NCI-H1105 treated with DMSO at 0.1 percent for 48 hours (cell line): ENCODE data around the gene ZC3HAV1L.
"Not testable (repeated sequence)": the region's sequence is repeated elsewhere in the genome, so short reads cannot be mapped to it uniquely, and the experiment has no call there.

Source experiments
- DNase-seq: peaks from one replicate; lab custom pipeline; 2025; lab: John Stamatoyannopoulos, UW

ZC3HAV1L gene

DNA sequence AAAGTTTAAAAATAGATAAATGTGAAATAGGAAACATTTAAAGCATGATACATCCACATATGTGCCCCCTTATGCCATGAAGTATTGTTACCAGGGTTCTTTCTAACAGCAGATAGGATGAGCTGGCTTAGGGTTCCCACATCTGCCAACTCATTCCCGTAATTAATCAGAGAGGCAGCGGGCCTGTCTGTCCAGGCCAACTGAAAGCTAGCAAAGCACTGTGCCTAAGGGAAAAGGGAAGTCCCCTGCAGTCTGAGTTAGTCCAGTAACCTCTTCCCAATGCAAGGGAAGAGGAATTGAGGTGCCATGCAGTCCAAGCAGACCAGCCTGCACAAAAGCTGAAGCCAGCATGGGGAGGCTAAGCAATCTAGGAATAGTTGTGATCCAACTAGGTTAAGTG is 18.3 kb upstream of the ZC3HAV1L start:
- no peak for DNase-seq

DNA sequence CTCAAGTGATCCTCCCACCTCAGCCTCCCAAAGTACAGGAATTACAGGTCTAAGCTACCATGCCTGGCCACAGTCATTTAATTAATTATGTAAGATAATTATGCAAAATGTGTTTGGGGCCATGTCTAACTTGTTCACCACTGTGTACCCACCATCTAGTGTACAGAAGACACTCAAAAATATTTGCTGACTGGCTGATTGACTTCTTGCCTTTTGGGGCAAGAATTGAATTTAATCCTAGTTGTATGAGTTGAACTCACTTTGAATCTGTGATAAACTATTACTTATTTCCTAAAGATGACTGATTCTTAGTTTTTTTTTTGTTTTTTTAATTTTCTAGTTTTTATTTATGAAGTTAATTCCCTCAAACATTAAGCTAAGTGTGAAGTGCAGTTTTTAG is 15.8 kb upstream of the ZC3HAV1L start:
- DNase-seq, result no peak

DNA sequence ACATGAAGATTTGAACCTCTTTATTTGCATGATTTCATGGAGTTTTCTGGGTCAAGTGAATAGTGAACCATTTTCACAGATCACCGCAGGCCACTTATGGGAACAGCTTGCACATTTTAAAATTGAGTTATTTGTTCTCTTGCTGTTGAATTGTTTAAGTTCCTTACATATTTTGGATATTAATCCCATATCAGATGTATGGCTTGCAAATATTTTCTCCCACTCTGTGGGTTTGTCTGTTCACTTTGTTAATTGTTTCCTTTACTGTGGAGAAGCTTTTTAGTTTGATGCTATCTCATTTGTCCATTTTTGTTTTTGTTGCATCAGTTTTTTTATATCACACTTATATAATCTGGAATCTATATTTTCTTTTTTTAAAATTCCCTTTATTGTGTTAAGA is 14.1 kb upstream of the ZC3HAV1L start:
- DNase-seq, result no peak

DNA sequence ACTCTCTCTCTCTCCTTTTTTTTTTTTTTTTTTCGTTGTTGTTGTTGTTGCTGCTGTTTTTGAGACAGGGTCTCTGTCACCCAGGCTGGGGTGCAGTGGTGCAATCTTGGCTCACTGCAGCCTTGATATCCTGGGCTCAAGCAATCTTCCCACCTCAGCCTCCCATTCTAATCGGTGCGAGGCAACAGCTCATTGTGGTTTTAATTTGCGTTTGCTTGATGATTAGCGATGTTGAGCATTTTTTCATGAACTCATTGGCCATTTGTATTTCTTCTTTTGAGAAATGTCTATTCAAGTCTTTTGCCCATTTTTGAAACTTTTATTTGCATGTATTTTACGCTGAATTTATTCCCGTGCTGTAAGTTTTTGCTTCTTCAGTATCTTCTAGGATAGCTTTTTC is 13.3 kb upstream of the ZC3HAV1L start:
- DNase-seq, result no peak

DNA sequence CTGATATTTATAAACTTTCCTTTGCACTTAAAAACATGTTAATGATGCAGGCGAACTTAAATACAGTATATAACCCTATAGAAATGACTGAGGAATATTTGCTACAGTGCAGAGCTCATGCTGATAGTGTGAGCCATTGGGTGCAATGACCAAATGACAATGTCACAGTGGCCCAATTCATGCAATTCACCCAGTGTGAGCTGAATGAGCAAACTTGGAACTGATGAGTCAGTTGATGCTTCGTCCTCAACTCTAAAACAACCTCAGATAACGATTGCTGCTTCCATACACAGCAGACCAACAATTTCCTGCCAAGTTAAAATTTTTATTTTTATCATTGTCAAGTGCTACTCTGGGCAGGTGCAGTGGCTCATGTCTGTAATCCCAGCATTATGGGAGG is 12.1 kb upstream of the ZC3HAV1L start:
- DNase-seq, result no peak

DNA sequence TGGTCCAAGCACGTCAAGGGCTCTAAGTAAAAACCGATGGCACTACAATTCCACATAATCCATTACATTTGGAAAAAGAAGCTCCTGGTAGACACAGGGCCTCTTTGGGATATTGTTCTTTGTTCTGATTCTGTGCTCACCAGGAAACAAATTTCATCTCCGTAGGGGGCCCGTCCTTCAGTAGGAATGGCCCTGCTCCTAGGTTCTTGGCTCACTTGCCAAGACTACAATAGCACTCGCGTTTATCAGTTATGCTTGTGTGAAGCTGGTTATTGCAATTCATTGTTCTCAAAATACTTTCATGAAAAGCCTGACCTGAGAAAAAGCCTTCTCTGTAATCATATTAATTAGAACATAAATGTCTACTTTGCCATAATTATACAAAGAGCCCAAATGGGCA is 10.3 kb upstream of the ZC3HAV1L start:
- DNase-seq, result peak; percentile 95

DNA sequence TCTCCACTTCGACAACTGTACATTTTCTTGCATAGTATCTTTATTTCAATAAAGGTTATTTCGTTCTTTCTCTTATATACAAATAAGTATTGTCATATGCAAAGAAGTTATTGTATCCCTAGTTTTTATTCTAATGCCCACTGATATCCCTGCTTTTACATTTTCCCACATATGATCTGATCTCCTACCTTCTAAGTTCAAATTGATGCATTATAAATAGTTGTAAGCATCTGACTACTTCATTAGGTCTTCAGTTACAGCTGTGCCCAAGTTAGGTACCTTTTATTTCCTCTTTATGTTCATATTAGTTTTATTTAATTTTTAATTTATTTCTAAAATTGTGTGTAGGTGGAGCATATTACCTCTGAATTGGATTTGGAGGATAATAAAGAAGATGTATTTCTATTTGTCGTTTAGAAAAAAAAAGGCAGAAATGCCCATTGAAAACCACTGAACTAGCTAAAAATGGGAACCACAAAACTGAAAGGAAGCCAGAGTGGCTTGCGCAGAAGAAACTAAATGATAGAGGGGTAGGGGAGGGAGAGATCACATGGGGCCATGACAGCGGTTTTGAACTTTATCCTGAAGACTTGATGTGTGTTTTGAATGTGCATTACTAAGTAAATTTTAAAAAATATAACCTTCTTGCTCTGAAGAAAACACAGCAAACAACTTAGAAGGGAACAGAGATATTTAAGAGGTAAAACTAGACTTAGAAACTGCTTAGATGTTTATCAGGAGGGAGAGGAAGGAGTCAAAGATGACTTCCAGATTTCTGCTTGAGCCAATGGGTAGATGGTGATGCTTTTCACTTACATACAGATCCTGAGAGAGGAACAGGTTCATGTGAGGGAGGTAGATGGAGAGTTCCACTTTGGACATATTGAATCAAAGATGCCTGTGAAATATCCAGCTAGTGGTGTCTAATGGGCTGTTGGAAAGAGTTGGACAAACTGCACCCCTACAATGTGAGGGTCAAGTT is 9.3 kb upstream of the ZC3HAV1L start:
- DNase-seq, result no peak

DNA sequence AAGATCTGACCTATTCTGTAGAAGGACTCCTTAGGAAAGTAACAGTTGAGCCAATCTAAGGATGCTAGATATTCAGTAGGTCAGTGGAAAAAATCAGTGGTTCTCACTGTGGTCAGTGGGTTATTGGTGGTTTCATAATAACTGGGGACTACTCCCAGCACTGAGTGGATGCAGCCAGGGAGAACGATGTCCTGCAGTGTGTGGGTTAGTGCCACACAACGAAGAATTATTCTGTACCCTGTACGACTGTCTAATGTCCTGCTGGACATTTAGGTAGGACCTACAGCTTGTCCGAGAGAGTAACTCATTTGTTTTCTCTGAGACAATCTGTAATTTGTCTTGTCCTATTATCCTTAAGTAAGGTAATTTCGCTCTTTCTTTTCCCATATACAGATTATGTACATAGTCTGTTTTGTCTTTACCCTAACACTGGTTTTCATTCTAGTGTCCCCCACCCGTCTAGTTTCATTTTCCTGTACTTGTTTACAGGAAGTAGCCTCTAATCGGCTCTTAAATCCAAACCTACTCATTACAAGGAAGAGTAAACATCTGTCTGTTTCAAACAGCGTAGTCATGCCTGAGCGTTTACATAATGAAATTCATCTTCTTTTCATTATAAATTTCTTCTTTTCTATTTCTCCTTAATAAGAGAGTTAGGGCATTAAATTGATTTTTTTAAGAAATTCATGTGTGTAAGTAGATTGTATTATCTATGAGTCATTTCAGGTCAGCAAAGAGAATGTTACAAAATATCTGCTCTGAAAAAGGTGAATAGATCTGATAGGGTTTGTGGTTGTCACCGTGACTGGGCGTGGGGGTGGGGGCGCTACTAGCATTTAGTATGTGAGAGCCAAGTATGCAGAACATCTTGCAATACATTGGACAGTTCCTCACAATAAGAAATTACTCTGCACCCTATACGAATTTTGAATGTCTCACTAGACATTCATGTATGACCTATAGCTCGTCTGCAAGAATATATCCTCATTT is 8.3 kb upstream of the ZC3HAV1L start:
- DNase-seq, result peak; percentile 25

DNA sequence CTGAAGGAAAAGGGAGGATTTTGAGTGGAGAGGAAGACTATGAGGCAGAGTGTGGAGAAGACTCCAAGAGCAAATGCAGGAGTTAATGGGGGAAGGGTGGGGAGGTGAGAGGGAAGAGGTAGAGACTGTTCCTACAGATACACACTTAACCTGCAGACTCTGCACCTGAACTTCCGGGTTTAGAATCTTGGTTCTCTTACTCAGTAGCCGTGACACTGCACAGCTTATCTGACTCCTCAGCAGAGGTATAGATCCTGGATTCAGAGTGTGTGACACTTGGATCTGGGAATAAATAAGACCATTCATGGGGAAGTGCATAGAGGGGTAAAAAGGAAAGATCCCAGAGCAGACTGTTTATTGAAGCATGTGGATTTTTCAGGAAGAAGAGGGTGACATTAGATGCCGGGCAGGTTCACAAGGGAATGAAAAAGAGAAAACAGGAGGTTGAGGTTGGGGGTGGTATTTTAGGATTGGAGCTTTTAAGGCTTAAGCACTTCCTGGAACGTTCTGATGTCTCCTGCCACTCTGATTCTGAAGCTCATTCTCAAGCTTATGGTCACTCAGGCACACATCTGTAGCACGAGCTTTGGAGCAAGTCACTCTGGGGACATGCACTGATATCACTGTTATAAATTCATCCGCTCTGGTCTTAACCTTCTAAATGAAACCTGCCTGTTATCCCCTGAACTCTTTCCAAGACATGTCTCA is 5.7 kb upstream of the ZC3HAV1L start:
- DNase-seq, result no peak

DNA sequence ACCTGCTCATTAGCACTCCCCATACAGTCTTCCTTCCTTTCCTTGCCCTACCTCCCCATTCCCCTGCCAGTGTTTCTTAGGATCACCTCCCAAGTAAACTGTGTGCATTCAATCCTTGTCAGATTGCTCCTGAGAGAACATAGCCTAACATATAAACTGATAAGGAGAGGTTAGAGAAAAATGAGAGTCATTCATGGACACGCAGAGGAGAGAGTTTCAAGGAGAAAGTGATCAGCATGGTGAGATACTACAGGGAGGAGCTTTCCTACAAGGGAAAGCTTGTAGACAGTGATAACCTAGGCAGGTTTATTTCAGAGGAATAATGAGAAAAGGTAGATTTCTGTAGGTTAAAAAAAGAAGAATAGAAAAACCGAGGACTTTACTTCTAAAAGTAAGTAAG is 2.8 kb upstream of the ZC3HAV1L start:
- DNase-seq, result no peak

DNA sequence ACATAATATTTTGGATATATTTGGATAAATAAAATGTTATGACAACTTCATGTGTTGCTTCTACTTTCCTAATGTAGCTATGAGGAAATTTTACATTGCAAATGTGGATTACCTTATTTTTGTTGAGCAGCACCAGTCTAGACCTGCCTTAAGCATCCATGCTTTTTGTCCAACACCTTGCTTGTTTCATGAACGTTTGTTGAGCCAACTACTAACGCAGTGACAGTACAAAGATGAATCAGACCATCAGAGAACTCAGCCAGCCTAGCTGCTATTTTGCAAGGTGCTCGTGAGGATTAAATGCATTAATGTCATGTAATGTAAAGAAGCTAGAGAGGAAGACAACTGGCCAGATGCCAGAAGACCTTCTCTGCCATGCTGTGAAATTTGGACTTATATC is 1.1 kb upstream of the ZC3HAV1L start:
- DNase-seq, result no peak

DNA sequence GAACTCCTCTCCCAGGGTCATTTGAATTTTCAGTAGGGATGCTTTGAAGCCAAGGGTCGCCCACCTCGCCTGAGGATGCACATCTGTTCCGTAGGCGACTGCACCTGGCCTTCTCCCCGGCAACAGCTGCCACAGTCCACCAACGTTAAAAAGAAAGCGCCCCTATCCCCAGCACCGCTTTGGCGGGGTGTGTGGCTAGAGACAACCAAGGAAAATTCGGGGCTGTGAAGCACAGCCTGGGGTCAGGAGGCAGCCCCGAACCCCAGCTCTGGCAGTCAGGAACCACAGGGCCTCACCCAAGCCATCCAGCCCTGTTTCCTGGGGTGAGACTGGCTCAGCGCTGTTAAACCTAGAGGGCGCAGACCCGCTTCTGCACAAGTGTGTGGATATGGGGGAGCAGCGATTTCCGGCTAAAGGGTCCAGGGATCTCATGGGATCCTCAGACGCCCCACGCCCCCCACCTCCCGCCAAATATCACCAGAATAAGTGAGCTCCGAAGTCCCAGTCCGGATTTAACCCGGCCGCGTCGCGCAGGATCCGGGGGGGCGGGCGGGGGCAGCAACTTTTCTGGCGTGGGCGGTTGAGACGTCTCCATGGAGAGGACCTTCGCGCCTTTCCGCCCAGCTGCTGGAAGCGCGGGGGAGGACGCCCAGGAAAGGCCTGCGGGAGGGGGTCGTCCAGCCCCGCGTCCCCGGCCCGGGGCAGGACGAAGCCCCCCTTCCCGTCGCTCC is 822 bp downstream of the ZC3HAV1L start:
- DNase-seq, result peak; percentile 33

DNA sequence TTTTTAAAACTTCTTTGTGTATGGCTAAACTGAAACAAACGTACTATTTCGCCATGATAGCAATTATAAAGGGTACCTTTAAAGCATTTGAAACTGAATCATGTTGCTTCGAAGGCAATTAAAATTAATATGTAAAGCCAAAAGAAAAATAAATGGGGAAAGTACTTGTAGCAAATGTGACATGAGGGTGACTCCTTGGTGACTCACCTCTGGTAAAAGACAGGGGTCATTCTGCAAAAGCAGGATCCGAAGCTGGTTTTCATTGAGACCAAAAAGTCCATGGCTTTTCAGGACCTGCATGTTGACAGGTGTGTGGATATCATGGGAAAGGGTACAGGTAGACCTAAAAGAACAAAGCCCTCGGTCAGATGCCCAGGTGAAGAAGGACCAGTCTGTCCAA is 1.5 kb downstream of the ZC3HAV1L start:
- DNase-seq, result no peak

DNA sequence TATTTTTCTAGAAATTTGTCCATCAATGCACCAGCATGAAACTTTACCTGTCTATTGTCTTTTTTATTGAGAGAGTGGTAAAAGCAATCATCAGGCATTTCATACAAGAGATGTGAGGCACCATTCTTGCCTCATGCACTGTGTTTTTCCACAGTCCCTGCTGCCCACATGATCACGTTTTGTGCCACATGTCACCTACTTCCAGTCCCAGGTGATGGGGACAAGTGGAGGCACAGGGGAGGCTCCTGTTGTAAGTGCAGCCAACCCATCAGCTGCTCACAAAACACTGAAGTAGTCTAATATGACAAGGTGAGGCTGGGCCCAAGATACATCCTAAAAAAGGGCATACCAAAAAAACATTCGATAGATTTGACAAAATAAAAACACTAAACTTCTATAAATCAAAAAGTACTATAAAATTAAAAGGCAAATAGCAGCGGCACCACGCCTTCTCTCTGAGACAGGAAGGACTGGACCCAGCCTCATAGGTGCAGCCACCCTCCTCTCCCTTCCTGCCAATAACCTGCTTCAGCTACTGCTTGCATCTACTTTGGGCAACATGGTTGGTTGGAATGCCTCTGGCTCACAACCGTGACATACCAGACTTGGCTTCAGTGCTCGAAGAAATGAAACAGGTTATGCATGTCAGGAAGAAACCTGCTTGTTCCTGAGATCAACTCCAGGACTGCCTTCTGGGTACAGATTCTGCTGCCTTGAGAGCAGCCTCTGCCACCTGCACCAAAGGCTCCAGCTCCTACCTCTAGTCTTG is 2.3 kb downstream of the ZC3HAV1L start:
- no peak for DNase-seq

DNA sequence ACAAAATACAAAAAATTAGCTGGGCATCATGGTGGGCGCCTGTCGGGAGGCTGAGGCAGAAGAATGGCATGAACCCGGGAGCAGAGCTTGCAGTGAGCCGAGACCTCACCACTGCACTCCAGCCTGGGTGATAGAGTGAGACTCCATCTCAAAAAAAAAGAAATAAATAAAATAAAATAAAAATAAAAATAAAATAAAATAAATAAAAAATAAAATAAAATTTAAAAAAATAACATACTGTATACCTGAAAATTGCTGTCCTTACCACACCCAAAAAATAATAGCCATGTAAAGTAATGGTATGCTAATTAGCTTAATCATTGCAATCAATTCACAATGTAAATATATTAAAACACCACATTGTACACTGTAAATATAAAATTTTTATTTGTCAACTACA is 3.4 kb downstream of the ZC3HAV1L start:
- DNase-seq, result no peak

DNA sequence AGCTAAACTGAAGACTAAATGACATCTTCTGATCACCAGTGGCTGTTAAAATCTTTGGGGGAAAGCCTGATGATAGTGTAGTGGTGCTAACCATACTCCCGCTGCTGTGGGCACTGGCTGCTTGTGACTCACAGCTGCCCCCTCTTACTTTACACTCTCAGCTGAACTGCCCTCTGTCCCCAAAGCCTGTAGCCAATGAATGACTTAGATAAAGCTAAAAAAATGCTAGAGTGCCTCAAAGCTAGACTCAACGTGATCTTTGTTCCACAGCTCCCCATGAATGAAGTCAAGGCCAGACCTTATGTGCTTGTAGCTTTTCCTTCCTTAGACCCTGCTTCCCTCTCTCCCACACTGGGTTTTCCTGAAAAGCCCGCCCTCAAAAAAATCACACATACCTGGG is 6.5 kb downstream of the ZC3HAV1L start:
- no peak for DNase-seq

DNA sequence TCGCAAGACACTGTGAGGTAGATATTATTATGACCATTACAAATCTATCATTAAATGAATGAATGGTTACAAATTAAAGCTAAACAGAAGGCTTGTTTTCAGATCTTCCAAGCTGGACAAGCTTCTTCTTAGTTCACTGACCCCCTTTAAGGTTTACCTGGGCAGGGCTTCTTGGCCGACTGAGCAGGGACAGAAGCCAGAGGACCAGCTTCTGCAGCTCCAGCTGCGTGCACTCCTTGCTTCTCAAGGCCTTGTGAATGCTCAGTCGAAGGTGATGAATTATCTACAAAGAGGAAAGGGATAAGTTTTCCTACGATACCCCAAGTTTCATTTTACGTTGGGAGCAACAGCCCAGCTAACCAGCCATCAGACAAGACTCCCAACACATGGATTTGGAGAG is 9.3 kb downstream of the ZC3HAV1L start:
- DNase-seq, result no peak

DNA sequence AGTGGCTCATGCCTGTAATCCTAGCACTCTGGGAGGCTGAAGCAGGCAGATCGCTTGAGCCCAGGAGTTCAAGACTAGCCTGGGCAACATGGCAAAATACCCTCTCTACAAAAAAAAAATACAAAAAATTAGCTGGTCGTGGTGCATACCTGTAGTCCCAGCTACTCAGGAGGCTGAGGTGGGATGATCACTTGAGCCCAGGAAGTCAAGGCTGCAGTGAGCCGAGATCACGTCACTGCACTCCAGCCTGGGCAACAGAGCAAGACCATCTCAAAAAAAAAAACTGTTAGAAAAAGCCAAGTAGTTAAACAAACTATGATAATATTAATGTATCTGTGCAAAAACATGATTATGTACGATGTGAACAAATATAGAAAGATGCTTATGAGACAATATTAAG is 10.0 kb downstream of the ZC3HAV1L start:
- DNase-seq, result not testable (repeated sequence)

DNA sequence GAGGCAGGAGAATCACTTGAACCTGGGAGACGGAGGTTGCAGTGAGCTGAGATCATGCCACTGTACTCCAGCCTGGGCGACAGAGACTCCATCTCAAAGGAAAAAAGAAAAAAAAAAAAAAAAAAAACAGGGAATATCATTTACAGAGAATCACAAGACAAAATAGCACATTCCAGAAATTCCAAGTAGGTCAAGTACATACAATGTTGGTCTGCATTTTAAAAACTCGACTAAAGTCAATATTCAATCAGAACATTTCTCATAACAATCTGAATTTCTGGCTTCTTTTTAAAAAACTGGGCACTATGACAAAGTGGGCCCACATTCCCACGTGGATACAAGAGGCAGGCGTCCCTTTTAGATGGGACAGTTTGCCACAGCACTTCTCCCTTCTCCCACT is 12.8 kb downstream of the ZC3HAV1L start:
- DNase-seq, result no peak

DNA sequence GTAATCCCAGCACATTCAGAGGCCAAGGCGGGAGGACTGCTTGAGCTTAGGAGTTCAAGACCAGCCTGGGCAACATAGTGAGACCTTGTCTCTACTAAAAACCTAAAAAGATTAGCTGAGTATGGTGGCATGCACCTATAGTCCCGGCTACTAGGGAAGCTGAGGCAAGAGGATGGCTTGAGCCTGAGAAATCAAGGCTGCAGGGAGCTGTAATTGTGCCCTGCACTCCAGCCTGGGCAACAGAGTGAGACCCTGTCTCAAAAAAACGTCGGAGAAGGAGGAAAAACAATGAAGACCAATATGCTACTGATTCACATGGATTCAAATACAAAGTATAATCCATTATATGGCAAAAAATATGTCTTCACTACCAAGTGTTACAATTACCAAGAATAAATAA is 13.6 kb downstream of the ZC3HAV1L start:
- no peak for DNase-seq

DNA sequence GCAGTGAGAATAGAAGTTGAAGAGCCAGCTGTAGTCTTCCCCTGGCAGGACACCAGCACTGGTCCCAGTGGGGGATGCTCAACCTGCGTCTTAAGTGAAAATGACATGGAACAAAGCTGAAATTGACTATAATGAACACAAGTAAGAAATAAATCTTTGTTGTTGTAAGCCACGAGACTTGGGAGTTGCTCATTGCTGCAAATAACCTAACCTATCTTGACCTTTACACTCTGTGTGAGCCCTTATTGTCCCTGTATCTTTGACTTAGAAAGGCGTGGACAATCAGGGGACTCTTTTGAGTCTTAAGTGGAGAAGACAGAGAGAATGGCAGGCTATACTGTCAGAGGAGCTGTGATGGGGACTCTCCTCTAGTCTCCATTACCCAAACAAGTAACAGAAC is 16.9 kb downstream of the ZC3HAV1L start:
- no peak for DNase-seq
